Umbilical cord (tissue), 2 donors: ENCODE results near the gene IFNAR1. TPM values are rescaled to one million over a fixed set of nuclear protein-coding genes. Genes with fewer than 3 reads are reported as not detected.
"Not testable (repeated sequence)": the region's sequence is repeated elsewhere in the genome, so short reads cannot be mapped to it uniquely, and the experiment has no call there.

ENCODE experiments used
- DNase-seq: peaks from one replicate; pipeline ENCODE4 v3.0.0-alpha.2; 2015; ENCODE audit warnings: low spot score
- total RNA-seq: library from RNA; depleted of rRNA; stranded (reverse); fragments of >200 nt; gene quantifications from one replicate; pipeline ENCODE4 v1.2.3, GENCODE V29; 2014; ENCODE audit warnings: low replicate concordance; ENCODE audit not compliant: insufficient read depth

Gene IFNAR1
- total RNA-seq, 1 donor from 2014 or later: 33.5 TPM

GRCh38 chr21:33305938-33306337, 18.8 kb upstream of the IFNAR1 start:
- no peak for DNase-seq

GRCh38 chr21:33308586-33309490, 15.9 kb upstream of the IFNAR1 start:
- DNase-seq: no peak

DNA sequence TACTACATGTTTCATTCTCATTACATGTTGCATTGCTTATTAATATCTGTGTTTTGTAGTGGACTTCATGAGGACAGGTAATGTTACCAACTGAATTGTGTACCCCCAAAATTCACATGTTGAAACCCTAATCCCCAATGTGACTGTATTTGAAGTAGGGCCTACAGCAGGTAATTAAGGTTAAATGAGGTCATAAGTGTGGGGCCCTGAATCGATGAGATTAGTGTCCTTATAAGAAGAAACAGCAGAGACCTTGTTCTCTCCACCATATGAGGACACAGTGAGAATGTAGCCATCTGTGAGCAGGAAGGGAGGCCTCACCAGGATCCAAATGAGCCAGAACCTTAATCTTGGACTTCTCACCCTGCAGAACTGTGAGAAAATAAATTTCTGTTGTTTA, 15.0 kb upstream of the IFNAR1 start:
- no peak for DNase-seq

DNA sequence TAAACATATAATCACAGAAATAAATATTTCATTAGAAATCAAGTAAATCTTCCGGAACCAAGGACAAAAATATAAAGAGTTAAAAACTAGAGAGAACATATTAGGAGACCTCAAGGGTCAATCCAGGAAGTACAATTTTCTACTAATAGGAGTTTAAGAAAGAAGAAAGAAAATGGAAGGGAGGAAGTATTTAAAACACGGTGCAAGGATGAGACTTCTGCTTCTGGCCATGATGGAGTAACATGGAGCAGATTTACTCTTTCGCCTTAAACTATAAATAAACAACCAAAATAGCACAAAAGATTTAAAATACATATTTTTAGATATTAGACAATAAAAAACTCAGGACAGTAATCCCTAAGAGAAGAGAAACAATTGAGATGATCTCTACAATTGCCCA, 12.6 kb upstream of the IFNAR1 start:
- no peak for DNase-seq

- DNase-seq: no peak
Observed at GRCh38 chr21:33313183-33313582, 11.6 kb upstream of the IFNAR1 start.

DNA sequence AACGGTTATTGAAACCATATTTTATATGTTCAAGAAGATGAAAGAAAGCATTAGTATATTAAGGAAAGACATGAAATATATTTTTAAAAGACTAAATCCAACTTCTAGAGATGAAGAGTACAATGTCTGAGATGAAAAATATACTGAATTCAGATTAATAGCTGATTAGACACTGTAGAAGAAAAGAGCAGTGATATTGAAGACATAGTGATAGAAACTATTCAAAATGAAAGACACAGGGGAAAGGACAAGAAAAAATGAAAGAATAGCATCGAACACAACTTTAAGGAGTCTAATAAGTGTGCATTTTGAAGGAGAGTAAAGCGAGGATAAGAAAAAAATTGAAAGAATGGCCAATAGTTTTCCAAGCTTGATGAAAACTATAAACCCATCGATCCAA, 11.2 kb upstream of the IFNAR1 start:
- DNase-seq: no peak

DNA sequence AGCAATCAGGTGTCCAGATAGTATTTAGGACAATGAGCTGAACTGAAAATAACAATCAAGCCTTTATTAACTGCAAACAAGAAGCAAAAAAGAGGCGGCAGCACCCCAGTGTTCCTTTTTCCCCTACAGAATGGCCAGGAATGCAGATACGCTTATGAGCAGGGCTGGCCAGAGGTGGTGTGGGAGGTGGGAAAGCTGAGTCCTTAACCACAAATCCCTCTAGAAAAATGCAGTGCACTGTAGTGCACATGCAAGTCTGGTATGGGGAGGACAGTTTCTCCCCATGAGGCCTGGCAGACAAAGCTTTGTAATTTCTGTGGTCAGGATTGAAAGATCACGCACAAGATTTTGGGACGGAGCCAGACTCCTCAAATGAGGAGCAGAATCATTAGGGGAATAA, 10.7 kb upstream of the IFNAR1 start:
- DNase-seq: no peak

DNA sequence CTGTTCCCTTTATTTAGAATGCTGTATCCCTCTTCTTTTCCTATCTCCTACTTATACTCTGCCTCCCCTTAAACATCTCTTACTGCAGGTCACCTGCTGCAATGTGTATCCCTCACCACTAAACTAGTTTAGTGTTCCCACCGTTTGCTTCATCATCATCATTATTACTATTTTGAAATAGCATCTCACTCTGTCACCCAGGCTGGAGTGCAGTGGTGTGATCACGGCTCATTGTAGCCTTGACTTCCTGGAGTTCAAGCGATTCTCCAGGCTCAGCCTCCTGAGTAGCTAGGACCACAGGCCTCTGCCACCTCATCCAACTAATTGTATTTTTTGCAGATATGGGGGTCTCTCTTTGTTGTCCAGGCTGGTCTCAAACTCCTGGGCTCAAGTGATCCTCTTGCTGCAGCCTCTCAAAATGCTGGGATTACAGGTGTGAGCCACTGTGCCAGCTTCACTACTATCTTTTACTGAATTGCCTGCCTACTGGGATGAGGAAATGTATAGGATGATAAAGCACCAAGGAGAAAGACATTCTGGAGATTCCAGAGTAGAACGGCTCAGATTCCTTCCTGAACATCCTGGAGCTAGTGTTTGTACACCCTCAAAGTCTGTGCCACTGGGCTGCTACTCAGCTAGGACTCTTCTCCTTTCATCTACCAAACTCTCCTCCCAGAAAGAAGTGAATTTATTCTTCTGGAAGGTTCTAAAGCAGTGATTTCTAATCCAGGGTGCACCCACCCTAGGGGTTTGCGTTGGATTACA, 8.6 kb upstream of the IFNAR1 start:
- no peak for DNase-seq

DNA sequence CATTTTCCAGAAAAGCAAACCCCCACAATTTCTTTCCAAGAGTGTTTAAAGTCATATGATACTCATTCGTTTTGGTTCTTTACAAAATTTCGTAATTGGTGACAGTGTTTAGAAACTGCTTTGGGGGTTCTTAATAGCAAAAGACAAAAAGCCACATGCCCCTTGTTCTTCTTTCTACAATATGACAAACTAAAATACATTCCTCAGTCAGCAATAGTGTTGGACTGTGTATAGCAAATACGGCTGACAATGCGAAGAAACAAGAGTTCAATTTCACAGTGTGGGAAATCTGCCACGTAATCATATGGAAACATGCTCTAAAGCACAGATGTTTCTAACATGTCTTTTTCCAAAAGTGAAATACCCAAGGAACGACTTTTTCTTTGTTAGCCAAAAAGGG, 7.6 kb upstream of the IFNAR1 start:
- DNase-seq: no peak

- no peak for DNase-seq
Observed at GRCh38 chr21:33317786-33318486, 6.8 kb upstream of the IFNAR1 start.

- DNase-seq: not testable (repeated sequence)
Observed at GRCh38 chr21:33321005-33321404, 3.8 kb upstream of the IFNAR1 start.

DNA sequence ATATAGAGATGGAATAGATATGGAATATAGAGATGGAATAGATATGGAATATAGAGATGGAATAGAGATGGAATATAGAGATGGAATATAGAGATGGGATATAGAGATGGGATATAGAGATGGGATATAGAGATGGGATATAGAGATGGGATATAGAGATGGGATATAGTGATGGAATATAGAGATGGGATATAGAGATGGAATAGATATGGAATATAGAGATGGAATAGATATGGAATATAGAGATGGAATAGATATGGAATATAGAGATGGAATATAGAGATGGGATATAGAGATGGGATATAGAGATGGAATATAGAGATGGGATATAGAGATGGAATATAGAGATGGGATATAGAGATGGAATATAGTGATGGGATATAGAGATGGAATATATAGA, 1.2 kb upstream of the IFNAR1 start:
- not testable (repeated sequence) for DNase-seq

GRCh38 chr21:33325222-33326067, 675 bp downstream of the IFNAR1 start:
- DNase-seq: peak; percentile 79

DNA sequence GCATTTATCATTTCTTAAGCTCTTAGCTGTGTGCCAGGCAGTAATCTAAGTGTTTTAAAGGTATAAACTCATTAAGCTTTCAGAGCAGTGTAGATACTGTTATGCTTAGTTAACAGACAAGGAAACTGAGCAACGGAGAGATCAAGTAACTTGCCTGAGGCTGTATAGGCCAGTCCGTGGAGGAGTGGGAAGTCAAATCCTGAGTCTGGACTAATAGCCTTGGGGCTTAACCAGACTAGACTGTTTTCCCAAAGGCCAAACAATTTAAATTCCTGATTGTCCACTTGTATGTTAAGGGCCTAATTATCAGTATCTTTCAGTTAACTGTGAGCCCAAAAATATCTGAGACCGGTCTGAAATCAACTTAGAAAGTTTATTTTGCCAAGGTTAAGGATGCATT, 2.6 kb downstream of the IFNAR1 start:
- DNase-seq: no peak

- DNase-seq: no peak
Observed at GRCh38 chr21:33327792-33328433, 3.1 kb downstream of the IFNAR1 start.

- no peak for DNase-seq
Observed at GRCh38 chr21:33330726-33331125, 6.0 kb downstream of the IFNAR1 start.

GRCh38 chr21:33332143-33332542, 7.4 kb downstream of the IFNAR1 start:
- DNase-seq: no peak

- DNase-seq: no peak
Observed at GRCh38 chr21:33334191-33334590, 9.4 kb downstream of the IFNAR1 start.

DNA sequence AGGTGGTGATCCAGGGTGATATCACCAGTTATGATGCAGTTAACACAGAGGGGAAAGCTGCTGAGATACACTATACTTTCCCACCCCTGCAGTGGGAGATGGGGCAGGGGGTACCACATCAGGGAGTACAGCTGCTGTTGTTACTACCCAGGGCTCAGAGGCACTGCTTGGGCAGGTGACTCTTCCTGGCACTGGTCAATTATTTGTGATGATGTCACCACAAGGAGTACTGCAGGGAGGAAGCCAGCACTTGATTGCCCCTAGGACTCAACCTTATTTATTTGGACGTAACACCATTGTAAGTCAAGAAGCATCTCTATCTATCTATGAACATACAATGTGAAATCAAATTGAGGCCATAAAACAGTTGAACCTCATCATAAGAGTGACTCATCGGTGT, 10.1 kb downstream of the IFNAR1 start:
- no peak for DNase-seq

GRCh38 chr21:33339135-33339534, 14.4 kb downstream of the IFNAR1 start:
- no peak for DNase-seq

DNA sequence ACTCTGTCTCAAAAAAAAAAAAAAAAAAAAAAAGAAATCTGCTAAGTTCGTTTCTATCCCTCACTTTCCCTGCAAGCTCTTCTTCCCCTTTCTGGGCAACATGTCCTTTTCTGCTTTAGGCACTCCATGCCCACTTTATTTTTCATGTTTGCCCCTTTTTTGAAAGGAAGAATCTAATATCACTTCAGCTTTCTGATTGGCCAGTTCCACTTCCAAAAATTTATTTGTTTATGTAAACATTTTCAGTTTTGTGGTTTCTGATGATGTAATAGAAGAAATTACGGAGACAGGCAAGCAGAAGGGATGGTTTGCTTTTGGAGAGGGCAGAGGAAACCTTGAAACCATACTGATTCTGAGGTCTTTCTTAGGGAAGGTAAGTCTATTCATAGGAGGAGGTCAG, 15.1 kb downstream of the IFNAR1 start:
- no peak for DNase-seq
